NCI-H460 (cell line): Measurements from ENCODE around the gene PEX26. TPM values are rescaled to one million over a fixed set of nuclear protein-coding genes. Genes with fewer than 3 reads are reported as not detected.
"Not testable (repeated sequence)": the region's sequence is repeated elsewhere in the genome, so short reads cannot be mapped to it uniquely, and the experiment has no call there.

Experiments
- DNase-seq: peaks from one replicate; pipeline ENCODE4 v3.0.0-alpha.2; 2016; ENCODE audit warnings: low read depth; ENCODE audit errors: extremely low read depth
- total RNA-seq: library from RNA; depleted of rRNA; stranded (reverse); fragments of >200 nt; shearing (Covaris generic); gene quantifications from 2 replicates; pipeline ENCODE4 v1.2.3, GENCODE V29; 2014

Gene PEX26
- total RNA-seq, 1 experiment from 2014 or later: 14.7 TPM

GRCh38 chr22:18114976-18115652, 37.3 kb downstream of the PEX26 start:
- no peak for DNase-seq

- DNase-seq: no peak
Measured at GRCh38 chr22:18115906-18116371, 38.1 kb downstream of the PEX26 start.

- no peak for DNase-seq
Measured at GRCh38 chr22:18116634-18117033, 38.8 kb downstream of the PEX26 start.

- DNase-seq: no peak
Measured at GRCh38 chr22:18118345-18118915, 40.6 kb downstream of the PEX26 start.

GRCh38 chr22:18119409-18120110, 41.8 kb downstream of the PEX26 start:
- DNase-seq: no peak

GRCh38 chr22:18120857-18121256, 43.1 kb downstream of the PEX26 start:
- no peak for DNase-seq

GRCh38 chr22:18121506-18121905, 43.7 kb downstream of the PEX26 start:
- DNase-seq: no peak

GRCh38 chr22:18121954-18122554, 44.3 kb downstream of the PEX26 start:
- DNase-seq: no peak

GRCh38 chr22:18123476-18124025, 45.8 kb downstream of the PEX26 start:
- DNase-seq: not testable (repeated sequence)

GRCh38 chr22:18126606-18127005, 48.8 kb downstream of the PEX26 start:
- no peak for DNase-seq

- DNase-seq: no peak
Measured at GRCh38 chr22:18130018-18130417, 52.2 kb downstream of the PEX26 start.

- no peak for DNase-seq
Measured at GRCh38 chr22:18130699-18131429, 53.1 kb downstream of the PEX26 start.

GRCh38 chr22:18133452-18133851, 55.7 kb downstream of the PEX26 start:
- no peak for DNase-seq

- no peak for DNase-seq
Measured at GRCh38 chr22:18136563-18137320, 59.0 kb downstream of the PEX26 start.

- DNase-seq: not testable (repeated sequence)
Measured at GRCh38 chr22:18141004-18141403, 63.2 kb downstream of the PEX26 start.

GRCh38 chr22:18144105-18144504, 66.3 kb downstream of the PEX26 start:
- no peak for DNase-seq

- no peak for DNase-seq
Measured at GRCh38 chr22:18145676-18146388, 68.0 kb downstream of the PEX26 start.

GRCh38 chr22:18146389-18146753, 68.6 kb downstream of the PEX26 start:
- no peak for DNase-seq

- no peak for DNase-seq
Measured at GRCh38 chr22:18147791-18148190, 70.0 kb downstream of the PEX26 start.
